HT1080 (cell line): ENCODE measurements around the gene ALDH7A1. TPM values are rescaled to one million over a fixed set of nuclear protein-coding genes. Genes with fewer than 3 reads are reported as not detected.
"Not testable (repeated sequence)": the region's sequence is repeated elsewhere in the genome, so short reads cannot be mapped to it uniquely, and the experiment has no call there.

Source experiments
- DNase-seq: peaks from one replicate; pipeline ENCODE4 v3.0.0-alpha.2; 2015; ENCODE audit warnings: low read depth
- total RNA-seq: library from RNA; depleted of rRNA; stranded (reverse); fragments of >200 nt; shearing (Covaris generic); gene quantifications from 2 replicates; pipeline ENCODE4 v1.2.3, GENCODE V29; 2014

The ALDH7A1 gene
- total RNA-seq, 1 experiment from 2014 or later, result 46.2 TPM

- no peak for DNase-seq
These were observed 59.0 kb downstream of the ALDH7A1 start for GRCh38 chr5:126535856-126536545.

DNA sequence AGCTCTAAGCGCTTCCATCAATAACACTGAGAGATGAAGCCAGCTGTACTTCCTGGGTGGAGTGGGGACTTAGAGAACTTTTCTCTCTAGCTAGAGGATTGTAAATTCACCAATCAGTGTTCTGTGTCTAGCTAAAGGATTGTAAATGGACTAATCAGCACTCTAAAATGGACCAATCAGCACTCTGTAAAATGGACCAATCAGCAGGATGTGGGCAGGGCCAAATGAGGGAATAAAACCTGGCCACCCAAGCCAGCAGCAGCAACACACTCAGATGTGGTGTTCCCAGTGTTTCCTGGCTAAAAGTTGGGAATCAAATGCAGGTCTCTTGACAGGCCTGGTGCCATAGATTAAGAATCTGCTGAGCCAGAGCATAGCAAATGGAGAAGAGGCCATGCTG lies 60.5 kb downstream of the ALDH7A1 start:
- no peak for DNase-seq

DNA sequence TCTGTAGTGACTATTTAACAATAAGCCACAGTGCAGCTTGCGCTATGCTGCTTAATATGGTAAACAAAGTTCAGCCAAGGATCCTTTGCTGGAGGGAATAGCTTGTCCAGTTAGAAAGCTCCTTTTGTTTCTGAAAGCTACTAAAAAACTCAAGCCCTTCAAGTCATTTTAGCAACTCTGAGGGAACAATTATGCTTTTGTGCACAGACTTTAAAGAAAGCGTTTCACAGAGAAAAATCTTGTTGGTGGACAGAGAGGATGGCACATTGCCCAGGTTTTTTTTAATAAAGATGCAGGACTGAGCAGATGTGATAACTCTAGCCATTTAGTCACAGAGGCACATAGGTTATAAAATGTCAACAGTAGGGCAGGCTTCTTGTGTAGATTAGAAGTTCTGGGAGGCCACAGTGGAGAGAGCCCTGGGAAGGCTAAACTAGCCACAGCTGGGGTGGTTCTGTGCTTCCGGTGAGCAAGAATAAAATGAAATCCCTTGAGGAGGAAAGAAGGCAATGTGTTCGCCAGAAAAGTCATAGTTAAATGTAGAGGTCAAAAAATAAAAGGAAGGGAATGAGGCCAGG lies 63.4 kb downstream of the ALDH7A1 start:
- DNase-seq, result no peak

DNA sequence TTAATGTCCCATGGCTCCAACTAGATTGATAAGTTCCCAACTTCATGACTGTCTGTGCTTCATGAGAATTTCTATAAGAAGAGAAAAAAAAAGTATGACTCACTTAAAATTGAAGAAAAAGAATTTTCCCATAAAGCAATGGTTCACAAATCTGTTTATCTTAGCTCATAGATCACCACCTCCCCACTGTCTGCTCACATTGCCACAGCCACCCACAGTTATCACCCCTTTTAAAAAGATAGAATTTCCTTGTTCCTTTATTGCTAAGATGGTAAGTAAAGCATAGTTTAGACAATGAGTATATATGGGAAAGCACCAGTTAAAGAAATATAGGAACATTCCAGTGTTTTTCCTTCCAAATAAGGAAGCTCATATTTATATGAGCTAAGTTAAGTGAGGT lies 67.1 kb downstream of the ALDH7A1 start:
- DNase-seq, result peak; percentile 32

DNA sequence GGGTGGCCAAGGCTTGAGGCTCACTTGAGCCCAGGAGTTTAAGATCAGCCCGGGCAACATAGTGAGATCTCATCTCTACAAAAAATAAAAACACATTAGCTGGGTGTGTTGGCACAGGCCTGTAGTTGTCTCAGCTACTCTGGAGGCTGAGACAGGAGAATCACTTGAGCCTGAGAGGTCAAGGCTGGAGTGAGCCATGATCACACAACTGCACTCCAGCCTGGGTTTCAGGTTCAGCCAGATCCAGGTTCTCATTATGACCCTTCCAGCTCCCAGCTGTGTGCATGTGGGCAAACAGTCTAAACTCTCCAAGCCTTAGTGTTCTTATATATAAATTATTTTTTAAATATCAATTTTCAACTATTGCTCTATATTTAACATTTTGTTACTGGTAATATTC lies 67.9 kb downstream of the ALDH7A1 start:
- no peak for DNase-seq

DNA sequence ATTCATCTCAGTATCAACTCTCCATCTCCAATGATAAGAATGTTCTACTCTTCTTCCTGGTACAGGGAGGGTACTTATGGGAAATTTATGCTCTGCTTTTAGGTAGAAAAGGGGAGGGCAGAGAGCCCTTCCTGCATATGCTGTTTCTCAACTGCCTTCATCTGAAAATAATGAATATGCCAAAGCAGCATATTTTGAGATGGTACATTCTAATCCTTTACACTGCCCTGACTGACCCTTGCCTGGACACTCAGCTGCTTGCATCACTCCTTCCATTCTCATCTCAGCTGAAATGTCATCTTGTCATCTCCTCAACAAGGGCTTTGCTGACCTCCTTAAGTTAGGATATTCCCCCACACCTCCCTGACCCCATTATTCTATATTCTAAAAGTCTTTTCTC lies 68.5 kb downstream of the ALDH7A1 start:
- DNase-seq, result no peak

GRCh38 chr5:126525630-126526245 lies 69.3 kb downstream of the ALDH7A1 start:
- peak; percentile 46 for DNase-seq

DNA sequence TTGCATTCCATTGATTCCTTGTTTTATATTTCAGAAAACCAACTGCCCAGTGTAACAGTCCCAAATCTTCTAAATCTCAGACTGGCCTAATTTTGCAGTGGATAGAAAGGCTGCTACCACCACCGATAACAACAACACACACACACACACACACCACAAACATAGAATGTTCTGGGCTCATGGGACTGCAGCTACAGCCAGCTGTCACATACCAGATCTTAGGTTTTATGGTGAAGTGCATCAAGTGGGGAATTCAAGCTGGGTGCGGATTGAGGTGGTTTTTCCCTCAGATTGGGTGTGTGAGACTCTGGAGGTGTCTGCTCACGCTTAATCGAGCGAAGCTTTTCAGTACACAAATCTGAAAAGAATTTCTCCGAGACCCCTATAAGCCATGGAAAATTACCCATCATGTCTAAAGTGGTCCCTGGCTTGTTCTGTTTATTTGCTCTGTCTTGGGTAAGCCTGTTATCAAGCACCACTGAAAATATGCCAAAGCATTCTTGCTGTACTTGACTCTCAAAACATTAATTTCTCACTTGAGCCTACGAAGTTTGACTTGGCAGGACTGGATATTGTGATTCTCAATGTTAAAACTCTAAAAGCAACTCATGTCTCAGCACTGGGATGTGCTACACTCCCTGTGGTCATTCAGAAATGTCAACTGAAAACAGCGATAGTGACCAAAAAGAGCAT lies 71.1 kb downstream of the ALDH7A1 start:
- DNase-seq, result no peak

- DNase-seq, result no peak
These were observed 73.9 kb downstream of the ALDH7A1 start for GRCh38 chr5:126521130-126521529.

GRCh38 chr5:126520593-126520953 lies 74.4 kb downstream of the ALDH7A1 start:
- DNase-seq, result no peak

DNA sequence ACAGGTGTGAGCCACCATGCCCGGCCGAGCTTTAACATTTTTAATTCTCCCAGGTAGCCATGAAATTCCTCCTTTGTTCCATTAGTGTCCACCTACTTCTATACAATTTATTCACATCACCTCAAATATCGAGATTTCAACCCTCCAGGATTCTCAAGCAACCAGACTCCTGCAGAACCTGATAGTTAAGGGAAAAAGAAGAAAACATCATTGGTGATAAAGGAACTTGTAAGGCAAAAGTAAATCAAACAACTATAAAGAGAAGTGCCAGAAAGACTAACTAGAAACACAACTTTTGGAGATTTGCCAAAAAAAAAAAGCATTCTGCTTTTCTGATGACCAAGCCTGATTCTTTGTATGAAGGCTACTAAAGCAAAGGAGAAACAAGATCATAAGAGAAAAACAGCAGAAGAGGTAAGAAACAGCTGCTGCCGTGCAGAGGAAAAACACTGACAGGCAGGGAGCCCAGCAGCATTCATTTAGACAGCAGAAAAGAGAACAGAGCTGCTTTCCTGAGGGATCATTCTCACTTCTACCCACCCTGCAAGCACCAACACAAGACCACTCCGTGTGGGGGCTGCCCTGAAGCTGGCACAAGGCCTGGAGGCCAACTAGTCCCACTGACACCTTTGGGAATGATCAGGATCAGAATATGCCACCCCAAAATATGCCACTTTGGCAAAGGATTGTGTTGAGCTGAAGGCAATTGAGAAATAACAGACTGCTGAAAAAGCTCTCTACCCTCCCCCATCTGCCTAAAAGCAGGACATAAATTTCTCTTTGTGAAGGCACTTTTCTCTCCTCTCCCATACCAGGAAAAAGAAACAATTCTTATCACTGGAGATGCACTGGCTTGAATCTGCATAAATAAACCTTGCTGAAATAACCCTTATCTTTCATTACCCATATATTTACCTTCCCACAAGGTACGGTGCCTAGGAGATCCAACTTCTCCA lies 75.1 kb downstream of the ALDH7A1 start:
- DNase-seq, result no peak

GRCh38 chr5:126519223-126519622 lies 75.8 kb downstream of the ALDH7A1 start:
- not testable (repeated sequence) for DNase-seq

- DNase-seq, result no peak
These were observed 78.2 kb downstream of the ALDH7A1 start for GRCh38 chr5:126516852-126517251.

- DNase-seq, result peak; percentile 57
These were observed 78.9 kb downstream of the ALDH7A1 start for GRCh38 chr5:126516133-126516532.

GRCh38 chr5:126515337-126515736 lies 79.7 kb downstream of the ALDH7A1 start:
- no peak for DNase-seq

GRCh38 chr5:126514558-126515141 lies 80.4 kb downstream of the ALDH7A1 start:
- no peak for DNase-seq

DNA sequence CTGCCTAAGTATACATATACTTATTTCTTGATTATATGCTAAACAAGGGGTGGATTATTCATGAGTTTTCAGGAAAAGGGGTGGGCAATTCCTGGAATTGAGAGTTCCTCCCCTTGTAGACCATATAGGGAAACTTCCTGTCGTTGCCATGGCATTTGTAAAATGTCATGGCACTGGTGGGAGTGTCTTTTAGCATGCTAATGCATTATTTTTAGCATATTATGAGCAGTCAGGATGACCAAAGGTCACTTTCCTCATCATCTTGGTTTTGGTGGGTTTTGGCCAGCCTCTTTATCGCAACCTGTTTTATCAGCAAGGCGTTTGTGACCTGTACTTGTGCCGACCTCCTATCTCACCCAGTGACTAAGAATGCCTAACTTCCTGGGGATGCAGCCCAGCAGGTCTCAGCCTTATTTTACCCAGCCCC lies 80.9 kb downstream of the ALDH7A1 start:
- peak; percentile 15 for DNase-seq

- DNase-seq, result no peak
These were observed 81.3 kb downstream of the ALDH7A1 start for GRCh38 chr5:126513703-126514102.

DNA sequence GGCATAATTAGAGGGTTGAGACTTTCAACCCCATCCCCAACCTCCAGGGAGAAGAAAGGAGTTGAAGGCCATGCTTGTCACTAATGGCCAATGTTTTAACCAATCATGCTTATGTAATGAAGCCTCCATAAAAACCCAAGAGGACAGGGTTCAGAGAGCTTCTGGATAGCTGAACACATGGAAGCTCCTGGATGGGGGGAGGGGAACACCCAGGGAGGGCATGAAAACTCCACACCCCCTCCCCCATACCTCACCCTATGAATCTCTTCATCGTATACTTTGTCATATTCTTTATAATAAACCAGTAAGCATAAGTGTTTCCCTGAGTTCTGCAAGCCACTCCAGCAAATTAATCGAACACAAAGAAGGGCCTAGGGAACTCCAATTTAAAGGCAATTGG lies 81.7 kb downstream of the ALDH7A1 start:
- DNase-seq, result no peak

DNA sequence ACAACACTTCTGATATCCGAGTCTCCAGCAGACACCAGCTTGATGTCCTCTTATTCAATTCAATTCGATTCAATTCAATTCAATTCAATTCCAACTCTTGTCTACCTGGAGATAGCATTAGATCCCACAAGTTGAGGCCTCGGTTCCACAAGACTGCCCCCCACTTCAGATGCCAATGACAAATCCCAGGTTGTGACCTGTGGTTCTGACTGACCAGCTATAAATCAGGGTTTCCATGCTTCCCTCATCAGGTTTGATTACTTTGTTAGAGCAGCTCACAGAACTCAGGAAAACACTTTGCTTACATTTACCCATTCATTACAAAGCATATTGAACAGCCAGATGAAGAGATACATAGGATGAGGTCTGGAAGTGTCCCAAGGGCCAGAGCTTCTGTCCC lies 82.6 kb downstream of the ALDH7A1 start:
- DNase-seq, result no peak

DNA sequence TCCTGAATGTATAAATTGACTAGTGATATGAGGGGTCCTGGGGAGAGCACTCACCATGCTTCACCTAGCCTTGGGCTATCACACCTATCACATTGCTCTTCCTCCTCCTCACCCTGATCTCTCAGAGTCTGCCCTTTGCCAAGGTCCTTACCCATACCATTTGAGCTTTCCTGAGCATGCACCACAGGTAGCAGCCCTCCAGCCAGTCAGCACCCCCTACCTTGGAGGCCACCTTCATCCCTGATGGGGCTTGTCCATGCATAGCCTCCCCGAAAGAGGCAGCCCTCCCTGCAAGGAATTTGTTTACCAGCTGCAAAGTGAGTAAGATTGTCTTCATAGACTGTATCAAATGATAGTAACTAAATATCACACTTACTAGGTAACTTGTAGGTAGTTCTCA lies 83.1 kb downstream of the ALDH7A1 start:
- DNase-seq, result no peak
